COLO829 (cell line): Measurements from ENCODE around the gene NLRC4.
A peak's percentile ranks its signal among the peaks of the same experiment; 100 is the strongest.
"Not testable (repeated sequence)": the region's sequence is repeated elsewhere in the genome, so short reads cannot be mapped to it uniquely, and the experiment has no call there.

Experiments used
- DNase-seq: peaks from one replicate; pipeline ENCODE4 v3.0.0; 2012; ENCODE audit warnings: low spot score

Gene NLRC4

DNA sequence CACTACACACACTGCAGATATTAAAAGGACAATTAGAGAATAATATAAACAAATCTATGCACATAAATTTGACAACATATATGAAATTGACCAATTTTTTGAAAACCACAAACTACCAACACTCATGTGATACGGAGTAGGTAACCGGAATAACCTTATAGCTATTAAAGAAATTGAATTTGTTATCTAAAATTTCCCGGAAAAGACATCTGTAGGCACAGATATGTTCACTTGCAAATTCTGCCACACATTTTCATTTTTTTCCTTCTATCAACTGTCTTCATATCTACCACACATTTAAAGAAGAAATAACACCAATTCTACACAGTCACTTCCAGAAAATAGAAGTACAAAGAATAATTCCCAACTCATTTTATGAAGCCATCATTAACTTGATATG, 22.4 kb downstream of the NLRC4 start:
- no peak for DNase-seq

DNA sequence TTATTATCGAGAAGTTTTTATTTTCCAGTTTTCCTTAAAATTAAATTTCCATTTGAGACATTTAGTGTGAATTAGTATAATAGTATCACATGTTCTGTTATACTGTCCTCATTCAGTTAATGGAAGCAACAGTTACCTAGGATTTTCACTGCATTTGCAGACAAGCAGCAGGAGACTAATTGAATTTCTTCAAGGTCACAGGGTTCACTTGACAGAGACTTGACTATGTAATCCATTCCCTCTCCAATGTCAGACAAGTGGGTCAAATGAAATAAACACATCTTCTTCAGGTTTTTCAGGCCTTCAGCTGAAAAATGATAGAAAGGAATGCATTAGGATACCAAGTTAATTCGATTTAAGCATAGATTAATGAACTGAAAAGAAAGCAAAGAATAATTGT, 26.7 kb downstream of the NLRC4 start:
- no peak for DNase-seq

GRCh38 chr2:32237488-32237887, 27.2 kb downstream of the NLRC4 start:
- DNase-seq, result no peak

DNA sequence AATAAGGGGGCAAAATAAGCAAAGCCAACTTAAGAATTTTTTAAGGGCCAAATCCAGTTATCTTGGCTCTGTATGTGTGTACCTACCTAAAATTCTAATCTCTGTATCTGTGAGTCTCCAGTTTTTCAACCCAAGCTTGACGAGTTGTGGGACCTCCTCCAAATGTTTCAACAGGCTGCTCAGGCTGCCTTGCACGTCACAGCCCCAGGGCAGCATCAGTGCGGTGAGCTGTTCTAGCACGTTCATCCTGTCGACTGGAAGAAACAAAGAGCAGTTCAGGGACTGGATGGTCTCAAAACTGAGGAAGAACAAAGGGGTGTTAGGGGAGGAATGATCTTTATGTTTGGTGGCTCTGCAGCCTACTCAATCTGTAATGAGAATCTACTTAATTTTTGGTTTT, 29.4 kb downstream of the NLRC4 start:
- DNase-seq, result peak; percentile 47

GRCh38 chr2:32231959-32232358, 32.7 kb downstream of the NLRC4 start:
- no peak for DNase-seq

DNA sequence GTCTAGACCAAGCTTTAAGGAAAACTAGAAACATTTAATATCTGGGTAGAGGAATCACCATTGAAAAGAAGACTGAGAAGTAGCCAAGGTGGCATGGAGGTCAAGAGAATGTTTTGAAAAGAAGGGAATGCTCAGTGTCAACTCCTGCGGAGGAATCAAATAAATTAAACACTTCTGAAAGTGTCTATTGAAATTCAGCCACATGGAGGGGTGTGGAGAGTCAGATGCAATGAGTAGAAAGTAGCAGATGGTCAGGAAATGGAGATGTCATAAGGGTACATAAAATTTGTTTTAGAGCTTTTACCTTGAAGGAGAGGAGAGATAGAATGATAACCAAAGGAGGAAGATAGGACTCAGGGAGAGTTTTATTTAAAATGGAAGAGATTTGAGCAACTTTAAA, 35.1 kb downstream of the NLRC4 start:
- no peak for DNase-seq

DNA sequence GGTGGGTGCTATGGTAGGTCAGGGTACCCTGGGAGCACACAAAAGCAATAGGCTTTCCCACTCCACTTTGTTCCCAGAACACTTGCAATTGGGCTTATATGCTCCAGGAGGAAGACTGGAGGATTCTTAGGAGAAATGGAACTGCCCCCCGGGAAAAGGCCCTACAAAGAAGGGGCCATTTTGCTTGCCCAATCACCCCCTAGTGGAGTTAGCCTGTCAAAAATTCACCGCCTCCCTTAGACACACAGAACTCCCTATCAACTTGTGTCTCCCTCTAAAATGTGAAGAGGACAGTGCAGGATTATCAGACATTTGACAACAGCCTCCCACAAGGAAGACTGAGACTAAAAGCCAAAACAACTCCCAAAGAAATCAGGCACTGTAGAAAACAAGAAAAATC, 36.5 kb downstream of the NLRC4 start:
- DNase-seq, result no peak

- no peak for DNase-seq
Measured at GRCh38 chr2:32227492-32227891, 37.2 kb downstream of the NLRC4 start.

- DNase-seq, result no peak
Measured at GRCh38 chr2:32222966-32223365, 41.7 kb downstream of the NLRC4 start.

DNA sequence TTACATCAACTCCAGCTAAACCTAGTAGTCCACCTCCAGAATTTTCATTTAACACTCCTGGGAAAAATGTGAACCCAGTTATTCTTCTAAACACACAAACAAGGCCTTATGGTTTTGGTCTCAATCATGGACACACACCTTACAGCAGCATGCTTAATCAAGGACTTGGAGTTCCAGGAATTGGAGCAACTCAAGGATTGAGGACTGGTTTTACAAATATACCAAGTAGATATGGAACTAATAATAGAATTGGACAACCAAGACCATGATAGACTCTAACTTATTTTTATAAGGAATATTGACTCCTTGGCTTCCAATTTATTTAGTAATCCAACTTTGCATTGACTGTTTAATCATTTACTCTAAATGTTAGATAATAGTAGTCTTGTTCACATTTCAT, 44.2 kb downstream of the NLRC4 start:
- no peak for DNase-seq

- DNase-seq, result no peak
Measured at GRCh38 chr2:32212295-32212694, 52.4 kb downstream of the NLRC4 start.

DNA sequence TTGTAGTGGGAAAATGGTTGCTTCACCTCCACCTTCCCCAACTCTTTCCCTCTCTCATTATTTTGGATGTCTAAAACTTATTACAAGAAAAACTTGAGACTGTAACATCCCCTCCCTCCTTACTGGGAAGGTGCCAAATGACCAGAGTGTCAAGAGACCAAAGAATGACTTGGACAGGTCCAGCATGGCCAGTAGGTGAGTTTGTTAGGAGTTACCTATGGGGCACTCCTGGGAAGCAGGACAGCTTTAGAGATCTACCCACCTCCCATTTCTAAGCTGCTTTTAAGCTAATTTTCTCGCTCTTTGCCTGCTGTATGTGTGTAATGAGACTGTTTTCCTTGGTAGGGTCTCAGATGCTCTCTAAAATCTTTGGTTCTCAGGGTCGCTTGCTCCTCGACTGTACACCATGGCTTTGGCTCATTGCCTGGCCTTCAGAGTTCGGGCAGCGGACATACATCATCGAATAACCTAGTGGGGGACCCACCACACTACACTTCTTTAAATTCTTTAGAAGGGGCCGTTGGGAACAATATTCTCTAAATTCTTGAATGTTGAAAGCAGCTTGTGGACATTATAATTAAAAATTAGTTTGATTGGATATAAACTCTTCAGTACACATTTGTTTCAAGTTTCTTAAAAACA, 53.8 kb downstream of the NLRC4 start:
- DNase-seq, result no peak

DNA sequence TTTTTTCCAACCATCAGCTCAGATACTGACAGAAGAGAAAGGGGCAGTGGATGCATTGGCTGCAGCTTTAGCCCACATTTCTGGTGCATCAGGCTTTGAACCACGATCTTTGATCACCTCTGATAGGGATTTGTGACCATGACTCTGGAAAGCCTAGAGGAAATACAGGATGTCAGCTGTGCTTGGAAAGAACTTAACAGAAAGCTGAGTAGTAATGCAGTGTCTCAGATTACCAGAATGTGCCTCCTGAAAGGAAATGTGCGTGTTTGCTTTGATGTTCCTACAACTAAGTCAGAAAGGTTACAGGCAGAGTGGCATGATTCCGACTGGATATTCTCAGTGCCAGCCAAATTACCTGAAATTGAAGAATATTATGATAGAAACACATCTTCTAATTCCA, 61.3 kb downstream of the NLRC4 start:
- DNase-seq, result not testable (repeated sequence)

GRCh38 chr2:32200814-32201213, 63.9 kb downstream of the NLRC4 start:
- no peak for DNase-seq

DNA sequence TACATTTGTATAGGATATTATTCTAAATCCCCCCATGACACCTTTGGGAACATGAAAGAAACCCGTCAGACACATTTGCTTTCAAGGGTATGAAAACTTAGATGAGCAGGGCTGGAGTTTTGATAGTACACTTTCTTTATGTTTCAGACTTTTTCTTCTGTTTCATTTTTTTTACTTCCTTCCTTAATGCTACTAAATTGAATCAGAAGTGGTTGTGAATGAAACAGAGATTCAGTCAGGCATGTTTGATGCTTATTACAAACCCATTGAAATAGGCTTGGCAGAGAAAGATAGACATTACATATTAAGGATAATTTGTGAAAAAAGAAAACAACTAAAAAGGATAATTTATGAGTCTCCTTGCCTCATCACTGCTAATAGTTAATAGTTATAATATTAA, 72.3 kb downstream of the NLRC4 start:
- DNase-seq, result no peak

- DNase-seq, result no peak
Measured at GRCh38 chr2:32189011-32189410, 75.7 kb downstream of the NLRC4 start.

DNA sequence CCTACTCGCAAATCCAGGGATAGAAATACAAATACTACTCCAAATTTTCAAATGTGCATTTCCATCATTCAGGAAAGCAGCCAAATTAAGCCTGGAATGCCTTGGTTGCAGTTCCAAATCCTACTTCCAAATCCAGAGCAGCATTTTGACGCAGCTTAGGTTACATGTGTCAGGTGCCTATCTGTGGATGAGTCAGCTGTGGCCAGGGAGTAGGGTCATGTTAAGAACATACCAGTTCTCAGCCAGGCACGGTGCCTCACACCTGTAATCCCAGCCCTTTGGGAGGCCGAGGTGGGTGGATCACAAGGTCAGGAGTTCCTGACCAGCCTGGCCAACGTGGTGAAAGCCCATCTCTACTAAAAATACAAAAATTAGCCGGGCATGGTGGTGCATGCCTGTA, 82.0 kb downstream of the NLRC4 start:
- DNase-seq, result no peak
